Heart left ventricle (tissue), 16 donors: ENCODE results near the gene LRFN4. TPM values are rescaled to one million over a fixed set of nuclear protein-coding genes. Genes with fewer than 3 reads are reported as not detected.

ENCODE experiments used
- ATAC-seq, 4 donors: fragments of 200-7000 bp; cut with Tn5 transposase; one replicate each; pipeline ENCODE4 v1.9.1; 2020 to 2022; ENCODE audit warnings: moderate library complexity in 4 of 4, mild to moderate bottlenecking in 3 of 4, moderate number of reproducible peaks in 1 of 4
- DNase-seq, 5 donors: peaks; one replicate each; pipeline ENCODE4 v3.0.0-alpha.2; 2020
- H3K27ac ChIP-seq, 12 donors: fragments of 200-600 bp; sonication (generic) in 4 of 12; one replicate each; pipeline versions ENCODE4 v1.5.0 to v1.8.0; 2016 to 2022; ENCODE audit warnings: mild to moderate bottlenecking in 2 of 12
- H3K27me3 ChIP-seq, 9 donors: fragments of 200-600 bp; sonication (generic) in 2 of 9; one replicate each; pipeline versions ENCODE4 v1.5.1 to v1.8.0; 2016 to 2022; ENCODE audit warnings: mild to moderate bottlenecking in 3 of 9
- H3K36me3 ChIP-seq, 9 donors: fragments of 200-600 bp; sonication (generic) in 2 of 9; one replicate each; pipeline versions ENCODE4 v1.5.0 to v1.8.0; 2018 to 2022; ENCODE audit warnings: mild to moderate bottlenecking in 2 of 9
- H3K4me1 ChIP-seq, 12 donors: fragments of 200-600 bp; sonication (generic) in 4 of 12; one replicate each; pipeline versions ENCODE4 v1.5.0 to v1.8.0; 2016 to 2022; ENCODE audit warnings: mild to moderate bottlenecking in 3 of 12
- H3K4me3 ChIP-seq, 12 donors: fragments of 200-600 bp; sonication (generic) in 4 of 12; one replicate each; pipeline versions ENCODE4 v1.5.0 to v1.8.0; 2017 to 2022; ENCODE audit warnings: mild to moderate bottlenecking in 9 of 12, moderate library complexity in 4 of 12
- H3K9me3 ChIP-seq, 12 donors: fragments of 200-600 bp; sonication (generic) in 4 of 12; one replicate each; pipeline versions ENCODE4 v1.5.0 to v1.8.0; 2016 to 2022; ENCODE audit warnings: mild to moderate bottlenecking in 1 of 12
- CTCF ChIP-seq, 12 donors: fragments of 200-600 bp; sonication (generic) in 4 of 12; IDR thresholded peaks; one replicate each; pipeline versions ENCODE4 v1.5.0 to v1.8.0; 2018 to 2022; ENCODE audit warnings: antibody characterized with exemption in 12 of 12, mild to moderate bottlenecking in 5 of 12
- POLR2A ChIP-seq, 2 donors: fragments of 450-650 bp; IDR thresholded peaks; one replicate each; pipeline ENCODE4 v1.6.1; 2017; ENCODE audit warnings: antibody characterized with exemption in 2 of 2, mild to moderate bottlenecking in 2 of 2, moderate library complexity in 2 of 2
- WGBS, 4 donors: extraction: QIAGEN DNeasy Blood & Tissue Kit in 2 of 4; methylation state at CpG; one replicate each; pipeline versions ENCODE4 v1.1.5 to v1.1.7; 2013 to 2018; 5-methylcytosine and 5-hydroxymethylcytosine counted together
- intact Hi-C, 10 donors: fragments of 100-400 bp; cut with DNase I; formaldehyde crosslinking; loops; one replicate each; pipeline versions ENCODE4 v1.11.1 to v1.14.2; 2022
- polyA plus RNA-seq, 2 donors: library from polyadenylated mRNA; stranded (reverse); fragments of 200-250 nt; gene quantifications; one replicate each; pipeline ENCODE4 v1.2.3, GENCODE V29; 2013
- total RNA-seq, 9 donors: library from RNA; depleted of rRNA in 2 of 9; stranded (reverse); fragments of >200 nt in 2 of 9; fragmentation: NEBNext Ultra II Directional in 3 of 9; extraction: Animal tissue kit (Norgen Biotek cat#: 25700) in 3 of 9; gene quantifications; one replicate each; pipeline versions ENCODE4 v1.1.0 to v1.2.4, GENCODE V29; 2016 to 2023
- donor health status: ischemic (EF 13 %, LVEDD 7.1; RV severe dilation, severe dysfunction).
- donor health status: healthy with polysubstance abuse.
- donor health status: DM: no; HTN: yes; CAD: no.
- donor health status: DM: no; HTN: no; CAD: no.
- donor health status: ischemic (EF 25% LVEDD 6.9; RV normal size, moderate dysfunction).
- donor health status: ischemic (EF 25% LVEDD 5.7; RV mildly dilated, moderate dysfunction).
- donor health status: healthy.
- donor health status: DM: yes; HTN: yes; CAD: no.
- donor health status: ischemic (EF 35%, LVEDD 5.7; RV mildly dilated, moderate dysfunction).
- donor health status: nonischemic (EF 11% LVEDD 7.7; RV severe dilation, severe dysfunction).
- donor health status: DM: yes; HTN: yes; CAD: no.
- donor health status: PGD.
- donor health status: ischemic (EF 29% LVEDD 5.4; RV normal size, mild dysfunction).
- donor health status: nonischemic (EF 23%, LVEDD 6.1; RV moderate dilation, normal function).

Gene LRFN4
- total and polyA plus RNA-seq, 11 donors: 8.2 to 22.1 (median 15.4) TPM

GRCh38 chr11:66855574-66856495, 1.0 kb upstream of the LRFN4 start:
- peak overlapping the region; percentile 44 to 98 (median 74) for H3K4me3 ChIP-seq
- H3K36me3 ChIP-seq: no peaks in the 10 kb centered on the region
- ATAC-seq (peak; percentile 87 to 95 (median 93)), DNase-seq (peak; percentile 94 to 98 (median 97))
- TF ChIP-seq POLR2A (IDR thresholded peaks at IDR 0.05) (peak in 1 of 2 donors; percentile 83), CTCF (IDR thresholded peaks at IDR 0.05) (no peak)
- intact Hi-C loops: loop anchor here in 2 of 10 donors (5.0 kb wide), 1 partner anchor 101 kb away; the partner anchor contains the start of gene PC (in 2 of the 2)
- no peaks in the 10 kb centered on the region for H3K27me3 ChIP-seq
- H3K4me1 ChIP-seq: peaks cover 0 to 13% (median 7%) of the 10 kb centered on the region in 12 donors
- 4 to 32% (median 9%) methylated on average over 9 to 51 of the region's 51 CpGs for WGBS, 4 donors
- no peaks in the 10 kb centered on the region for H3K9me3 ChIP-seq
- H3K27ac ChIP-seq: peak overlapping the region; percentile 74 to 97 (median 90)

- peaks cover 0 to 2% (median 0%) of the 10 kb centered on the region in 9 donors for H3K36me3 ChIP-seq
- TF ChIP-seq CTCF (IDR thresholded peaks at IDR 0.05): no peak
- TF ChIP-seq POLR2A (IDR thresholded peaks at IDR 0.05): no peak
- H3K9me3 ChIP-seq: no peaks in the 10 kb centered on the region
- ATAC-seq (no peak), DNase-seq (peak in 2 of 5 donors; percentile 31 to 60)
- WGBS, 4 donors: 40 to 67% (median 56%) methylated on average over 9 to 47 of the region's 47 CpGs
- peaks cover 0 to 13% (median 7%) of the 10 kb centered on the region in 12 donors for H3K4me1 ChIP-seq
- intact Hi-C loops: loop anchor here in 2 of 10 donors (5.0 kb wide), 1 partner anchor 100 kb away; the partner anchor contains the start of gene PC (in 2 of the 2)
- H3K27me3 ChIP-seq: no peaks in the 10 kb centered on the region
- H3K27ac ChIP-seq: peak overlapping the region in 9 of 12 donors; percentile 28 to 97 (median 83)
- peak overlapping the region in 11 of 12 donors; percentile 13 to 98 (median 74) for H3K4me3 ChIP-seq
Measured at GRCh38 chr11:66857234-66857926, 516 bp downstream of the LRFN4 start.

- Histone ChIP-seq H3K9me3 (no peaks in the 10 kb centered on the region), H3K27ac (peak overlapping the region in 1 of 12 donors; percentile 80), H3K36me3 (peaks cover 0 to 2% (median 0%) of the 10 kb centered on the region in 9 donors), H3K27me3 (no peaks in the 10 kb centered on the region), H3K4me1 (peaks cover 0 to 13% (median 7%) of the 10 kb centered on the region in 12 donors), H3K4me3 (peak overlapping the region in 1 of 12 donors; percentile 74)
- 95 to 98% (median 97%) methylated on average over 11 to 19 of the region's 19 CpGs for WGBS, 4 donors
- no peak for TF ChIP-seq CTCF (IDR thresholded peaks at IDR 0.05)
- no peak for TF ChIP-seq POLR2A (IDR thresholded peaks at IDR 0.05)
- intact Hi-C loops: loop anchor here in 2 of 10 donors (5.0 kb wide), 1 partner anchor 99 kb away; the partner anchor contains the start of gene PC (in 2 of the 2)
- DNase-seq (no peak), ATAC-seq (no peak)
Measured at GRCh38 chr11:66857927-66858185, 992 bp downstream of the LRFN4 start.
